LNCaP clone FGC (cell line): ENCODE data around the gene LARP4B.

Experiments used
- DNase-seq: peaks from one replicate; pipeline ENCODE4 v3.0.0-alpha.2; 2011; ENCODE audit warnings: low read depth
- H3K4me3 ChIP-seq: 2 replicates; pipeline ENCODE4 v1.5.1; 2011; ENCODE audit warnings: mild to moderate bottlenecking, low read depth, low read length, control low read depth
- TF ChIP-seq, protein P1 (sequence below): IDR thresholded peaks from 2 replicates; pipeline ENCODE4 v1.5.1; 2012; ENCODE audit warnings: mild to moderate bottlenecking; ENCODE audit not compliant: control insufficient read depth, insufficient read depth; ENCODE audit errors: extremely low read depth

Gene LARP4B

DNA sequence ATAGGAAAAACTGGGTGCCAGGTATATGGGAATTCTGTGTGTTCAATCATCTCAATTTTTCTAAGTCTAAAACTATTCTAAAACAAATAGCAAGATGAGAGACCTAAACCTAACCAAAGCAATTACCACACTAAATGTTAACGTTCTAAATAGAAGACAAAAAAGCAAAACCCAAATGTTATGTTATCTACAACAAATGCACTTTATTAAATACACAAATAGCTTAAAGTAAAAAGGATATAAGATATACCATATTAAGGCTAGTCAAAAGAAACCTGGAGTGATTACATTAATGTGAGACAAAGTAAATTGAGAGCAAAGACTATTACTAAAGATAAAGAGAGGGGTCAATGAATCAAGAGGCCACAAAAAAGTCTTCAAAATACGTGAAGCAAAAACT, 81.4 kb downstream of the LARP4B start:
- TF ChIP-seq, protein P1, sequence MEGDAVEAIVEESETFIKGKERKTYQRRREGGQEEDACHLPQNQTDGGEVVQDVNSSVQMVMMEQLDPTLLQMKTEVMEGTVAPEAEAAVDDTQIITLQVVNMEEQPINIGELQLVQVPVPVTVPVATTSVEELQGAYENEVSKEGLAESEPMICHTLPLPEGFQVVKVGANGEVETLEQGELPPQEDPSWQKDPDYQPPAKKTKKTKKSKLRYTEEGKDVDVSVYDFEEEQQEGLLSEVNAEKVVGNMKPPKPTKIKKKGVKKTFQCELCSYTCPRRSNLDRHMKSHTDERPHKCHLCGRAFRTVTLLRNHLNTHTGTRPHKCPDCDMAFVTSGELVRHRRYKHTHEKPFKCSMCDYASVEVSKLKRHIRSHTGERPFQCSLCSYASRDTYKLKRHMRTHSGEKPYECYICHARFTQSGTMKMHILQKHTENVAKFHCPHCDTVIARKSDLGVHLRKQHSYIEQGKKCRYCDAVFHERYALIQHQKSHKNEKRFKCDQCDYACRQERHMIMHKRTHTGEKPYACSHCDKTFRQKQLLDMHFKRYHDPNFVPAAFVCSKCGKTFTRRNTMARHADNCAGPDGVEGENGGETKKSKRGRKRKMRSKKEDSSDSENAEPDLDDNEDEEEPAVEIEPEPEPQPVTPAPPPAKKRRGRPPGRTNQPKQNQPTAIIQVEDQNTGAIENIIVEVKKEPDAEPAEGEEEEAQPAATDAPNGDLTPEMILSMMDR: no peak
- no peak overlapping the region for H3K4me3 ChIP-seq
- DNase-seq: no peak

DNA sequence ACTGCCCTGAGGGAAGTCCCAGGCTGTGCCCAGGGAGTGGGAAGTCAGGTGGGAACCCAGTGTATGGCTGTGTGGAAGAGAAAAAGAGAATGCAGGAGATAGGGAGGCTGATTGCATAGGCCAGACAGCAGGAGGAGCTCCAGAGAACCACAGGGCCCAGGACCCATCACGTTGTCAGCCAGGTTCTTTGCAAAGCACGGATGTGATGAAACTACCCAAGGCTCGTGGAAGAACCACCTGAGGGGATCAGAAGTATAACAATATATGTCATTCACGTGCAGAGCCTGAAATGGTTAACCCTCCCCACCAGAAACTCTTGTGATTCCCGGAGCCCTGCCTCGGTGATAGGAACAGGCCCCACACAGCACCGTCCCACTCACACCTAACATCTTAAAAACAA, 83.6 kb downstream of the LARP4B start:
- no peak for DNase-seq
- TF ChIP-seq, protein P1: peak; percentile 48
- H3K4me3 ChIP-seq: no peak overlapping the region

DNA sequence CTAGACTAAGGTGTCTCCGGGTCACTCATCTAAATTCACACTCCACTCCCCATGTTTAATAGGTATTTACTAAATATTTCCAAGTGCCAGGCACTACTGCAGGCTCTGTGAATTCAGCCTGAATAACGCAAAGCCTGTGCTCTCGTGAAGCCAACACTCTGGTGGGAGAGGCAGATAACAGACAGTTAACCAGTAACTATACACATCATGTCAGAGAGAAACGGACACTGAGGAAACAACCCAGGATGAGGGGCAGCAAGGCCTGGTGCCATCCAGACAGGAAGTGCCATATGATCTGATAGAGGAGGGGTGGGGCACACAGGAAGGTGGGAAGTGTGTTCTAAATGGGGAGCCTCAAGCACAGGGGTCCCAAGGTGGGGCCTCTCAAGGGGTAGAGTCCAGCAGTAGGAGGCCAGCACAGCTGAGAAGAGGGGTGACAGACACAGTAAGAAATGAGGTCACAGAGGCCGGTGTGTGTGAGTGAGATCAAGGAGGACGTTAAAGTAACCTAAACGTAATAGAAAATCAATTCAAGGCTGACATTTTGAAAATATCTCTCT, 85.3 kb downstream of the LARP4B start:
- no peak overlapping the region for H3K4me3 ChIP-seq
- TF ChIP-seq, protein P1: no peak
- no peak for DNase-seq

DNA sequence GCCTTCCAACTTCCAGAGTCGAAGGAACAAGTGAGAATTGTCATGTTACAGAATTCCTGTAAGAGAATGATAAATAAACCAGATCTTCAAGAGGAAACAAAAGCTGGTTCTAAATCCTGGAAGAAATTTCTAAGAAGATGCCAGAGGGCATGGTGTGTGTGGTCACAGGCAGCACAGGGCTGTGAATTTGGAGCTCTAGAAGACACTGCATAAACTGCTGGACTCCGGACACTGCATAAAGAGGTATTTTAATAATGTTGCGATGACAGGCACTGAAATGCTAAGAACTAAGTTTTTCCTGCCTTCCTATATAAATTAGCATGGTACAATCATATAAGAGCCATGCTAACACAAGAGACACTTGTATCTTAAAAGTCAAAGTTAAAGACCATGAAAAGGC, 86.0 kb downstream of the LARP4B start:
- DNase-seq: no peak

DNA sequence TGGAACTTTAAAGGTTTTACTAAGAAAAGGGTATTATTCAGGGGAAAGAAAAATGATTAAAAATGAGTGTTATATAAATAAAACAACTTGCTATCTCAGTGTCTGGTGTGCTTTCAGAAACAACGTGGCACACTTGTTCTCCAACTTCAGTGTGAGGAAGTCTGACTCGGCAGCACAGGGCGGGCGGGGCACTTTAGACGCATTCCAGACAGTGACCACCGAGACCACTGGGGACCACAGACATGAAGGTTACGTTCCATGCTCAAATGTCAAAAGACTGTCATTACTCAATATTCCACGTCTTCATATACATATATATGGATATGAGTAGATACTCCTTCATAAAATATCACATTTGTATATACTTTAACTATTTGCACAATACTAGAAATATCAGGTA, 87.0 kb downstream of the LARP4B start:
- no peak overlapping the region for H3K4me3 ChIP-seq
- no peak for DNase-seq

More for the DNA sequence above, 86.0 kb downstream of the LARP4B start:
- no peak overlapping the region for H3K4me3 ChIP-seq
- TF ChIP-seq, protein P1: no peak

DNA sequence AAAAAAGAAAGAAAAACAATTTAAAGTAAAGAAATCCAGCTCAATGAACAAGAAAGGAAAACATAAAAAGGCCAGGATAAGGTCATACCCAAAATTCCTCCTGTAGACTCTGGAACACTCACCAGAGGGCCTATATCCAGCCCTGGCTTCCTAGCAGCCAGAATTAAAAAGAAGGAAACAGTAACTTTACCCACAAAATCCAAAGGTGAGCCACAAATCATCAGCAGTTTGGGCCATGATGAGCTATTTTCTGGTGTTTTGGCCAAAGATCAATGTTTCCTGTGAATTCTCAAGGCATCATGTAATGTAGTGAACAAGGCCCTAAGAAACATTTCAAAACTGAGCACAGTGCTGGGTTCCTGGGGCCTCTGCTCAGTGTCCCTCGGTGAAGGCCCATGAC, 87.8 kb downstream of the LARP4B start:
- DNase-seq: no peak
- TF ChIP-seq, protein P1: no peak
- H3K4me3 ChIP-seq: no peak overlapping the region

More for the DNA sequence above, 87.0 kb downstream of the LARP4B start:
- TF ChIP-seq, protein P1: no peak

DNA sequence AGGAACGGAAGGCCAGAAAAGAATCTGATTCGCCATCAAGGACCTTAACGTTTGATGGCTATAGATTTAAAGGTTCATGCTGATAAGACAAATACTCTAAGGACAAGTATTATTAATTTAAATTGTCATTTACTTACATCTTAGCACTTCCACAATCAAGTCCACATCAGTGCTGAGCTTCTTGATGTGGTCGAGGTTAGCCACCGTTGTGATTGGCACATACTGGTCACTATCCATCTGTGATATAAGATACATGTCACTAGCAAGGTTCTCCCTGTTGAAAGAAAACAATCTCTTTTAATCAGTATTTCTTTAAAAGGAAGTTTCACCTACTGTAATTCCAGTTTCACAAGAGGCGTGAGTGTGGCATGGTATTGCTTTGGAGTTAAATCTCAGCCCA, 88.7 kb downstream of the LARP4B start:
- no peak for DNase-seq
- H3K4me3 ChIP-seq: no peak overlapping the region
- TF ChIP-seq, protein P1: no peak
